GM23338 (cell line): Measurements from ENCODE around the gene MAVS. TPM values are rescaled to one million over a fixed set of nuclear protein-coding genes. Genes with fewer than 3 reads are reported as not detected.

Experiments
- ATAC-seq: fragments of 200-7000 bp; cut with Tn5 transposase; 3 replicates; pipeline ENCODE4 v1.9.1; 2020
- DNase-seq: peaks from one replicate; pipeline ENCODE4 v3.0.0-alpha.2; 2015; ENCODE audit warnings: low spot score
- H2AFZ ChIP-seq: fragments of 200-600 bp; sonication (generic); 2 replicates; pipeline ENCODE4 v1.8.0; 2016; ENCODE audit warnings: antibody characterized with exemption, mild to moderate bottlenecking, moderate library complexity
- H3F3A ChIP-seq: fragments of 200-600 bp; sonication (generic); replicated peaks from 2 replicates; pipeline ENCODE4 v1.8.0; 2017; ENCODE audit warnings: antibody characterized with exemption, mixed run types, low read depth
- H3K27ac ChIP-seq: fragments of 200-600 bp; sonication (generic); 2 replicates; pipeline ENCODE4 v1.6.1; 2016; ENCODE audit warnings: low read depth
- H3K27me3 ChIP-seq: fragments of 200-600 bp; sonication (generic); 2 replicates; pipeline ENCODE4 v1.8.0; 2016; ENCODE audit warnings: mild to moderate bottlenecking, mixed run types, moderate library complexity; ENCODE audit not compliant: insufficient read depth
- H3K36me3 ChIP-seq: fragments of 200-600 bp; sonication (generic); 2 replicates; pipeline ENCODE4 v1.8.0; 2016; ENCODE audit warnings: mild to moderate bottlenecking; ENCODE audit not compliant: insufficient read depth
- H3K4me1 ChIP-seq: fragments of 200-600 bp; sonication (generic); 2 replicates; pipeline ENCODE4 v1.8.0; 2016; ENCODE audit warnings: mild to moderate bottlenecking, moderate library complexity; ENCODE audit not compliant: insufficient read depth
- H3K4me2 ChIP-seq: fragments of 200-600 bp; sonication (generic); 2 replicates; pipeline ENCODE4 v1.7.1; 2017; ENCODE audit warnings: mixed run types
- H3K4me3 ChIP-seq: fragments of 200-600 bp; sonication (generic); 2 replicates; pipeline ENCODE4 v1.6.1; 2016; ENCODE audit warnings: mixed run types
- H3K79me2 ChIP-seq: fragments of 200-600 bp; sonication (generic); replicated peaks from 2 replicates; pipeline ENCODE4 v1.8.0; 2017; ENCODE audit warnings: mild to moderate bottlenecking; ENCODE audit not compliant: insufficient read depth
- H3K9me2 ChIP-seq: fragments of 200-600 bp; sonication (generic); 2 replicates; pipeline ENCODE4 v1.8.0; 2017; ENCODE audit not compliant: insufficient read depth
- H4K20me1 ChIP-seq: fragments of 200-600 bp; sonication (generic); replicated peaks from 2 replicates; pipeline ENCODE4 v1.8.0; 2017; ENCODE audit warnings: mild to moderate bottlenecking; ENCODE audit not compliant: insufficient read depth
- H3K27ac Mint-ChIP-seq: 2 replicates; pipeline ENCODE4 v1.8.0; 2020; ENCODE audit warnings: inconsistent platforms, mild to moderate bottlenecking, moderate library complexity, mixed read lengths
- H3K27me3 Mint-ChIP-seq: 3 replicates; pipeline ENCODE4 v1.8.0; 2022; ENCODE audit warnings: low read depth, mild to moderate bottlenecking, moderate library complexity, mixed read lengths, inconsistent platforms; ENCODE audit not compliant: insufficient read depth, poor library complexity
- H3K36me3 Mint-ChIP-seq: 3 replicates; pipeline ENCODE4 v1.8.0; 2021; ENCODE audit warnings: low read depth, mild to moderate bottlenecking, inconsistent platforms, moderate library complexity, mixed read lengths
- H3K4me1 Mint-ChIP-seq: 3 replicates; pipeline ENCODE4 v1.8.0; 2020; ENCODE audit warnings: mild to moderate bottlenecking, inconsistent platforms, mixed read lengths
- H3K4me3 Mint-ChIP-seq: 3 replicates; pipeline ENCODE4 v1.8.0; 2021; ENCODE audit warnings: moderate library complexity, mild to moderate bottlenecking, inconsistent platforms, mixed read lengths
- H3K9me3 Mint-ChIP-seq: 3 replicates; pipeline ENCODE4 v1.8.0; 2020; ENCODE audit warnings: moderate library complexity, mild to moderate bottlenecking, inconsistent platforms, mixed read lengths
- CREB1 ChIP-seq: fragments of 250-450 bp; sonication (Bioruptor Pico); IDR thresholded peaks from 2 replicates; pipeline ENCODE4 v1.5.0; 2020; ENCODE audit warnings: low read depth, mild to moderate bottlenecking, moderate library complexity
- EZH2 ChIP-seq: fragments of 200-600 bp; sonication (generic); IDR thresholded peaks from one replicate; pipeline ENCODE4 v1.8.0; 2017; ENCODE audit warnings: antibody characterized with exemption, mild to moderate bottlenecking, low read depth; ENCODE audit not compliant: unreplicated experiment
- EZH2phosphoT487 ChIP-seq: fragments of 200-600 bp; sonication (generic); IDR thresholded peaks from one replicate; pipeline ENCODE4 v1.8.1; 2018; ENCODE audit warnings: antibody characterized with exemption; ENCODE audit not compliant: unreplicated experiment
- JUNB ChIP-seq: IDR thresholded peaks from one replicate; pipeline ENCODE4 v1.6.1; 2016; ENCODE audit warnings: antibody characterized with exemption; ENCODE audit not compliant: unreplicated experiment
- NANOG ChIP-seq: IDR thresholded peaks from 2 replicates; pipeline ENCODE4 v1.6.1; 2016; ENCODE audit warnings: antibody characterized with exemption, borderline replicate concordance
- POLR2AphosphoS5 ChIP-seq: IDR thresholded peaks from 2 replicates; pipeline ENCODE4 v1.6.1; 2016; ENCODE audit warnings: antibody characterized with exemption, low read depth
- ZNF331 ChIP-seq: fragments of 250-450 bp; sonication (Bioruptor Pico); IDR thresholded peaks from 2 replicates; pipeline ENCODE4 v1.5.0; 2020; ENCODE audit warnings: low read depth, mild to moderate bottlenecking, moderate library complexity
- polyA plus RNA-seq: library from polyadenylated mRNA; unstranded; fragments of >200 nt; fragmentation: Nextera tagmentation; extraction: Ambion mirVana; gene quantifications from 2 replicates; pipeline ENCODE4 v1.2.1, GENCODE V29; 2016
- total RNA-seq: library from RNA; depleted of rRNA; stranded (reverse); fragments of >200 nt; shearing (Covaris generic); gene quantifications from 2 replicates; pipeline ENCODE4 v1.2.3, GENCODE V29; 2014
- TF ChIP-seq, protein P1 (sequence below): fragments of 250-450 bp; sonication (Bioruptor Pico); IDR thresholded peaks from 2 replicates; pipeline ENCODE4 v1.5.0; 2020; ENCODE audit warnings: mild to moderate bottlenecking, moderate library complexity
- TF ChIP-seq, protein P2 (sequence below): IDR thresholded peaks from one replicate; pipeline ENCODE4 v1.6.1; 2018; ENCODE audit warnings: antibody characterized with exemption; ENCODE audit not compliant: unreplicated experiment

The MAVS gene
- total and polyA plus RNA-seq, 2 experiments from 2014 or later: 5.2 to 21.8 TPM

DNA sequence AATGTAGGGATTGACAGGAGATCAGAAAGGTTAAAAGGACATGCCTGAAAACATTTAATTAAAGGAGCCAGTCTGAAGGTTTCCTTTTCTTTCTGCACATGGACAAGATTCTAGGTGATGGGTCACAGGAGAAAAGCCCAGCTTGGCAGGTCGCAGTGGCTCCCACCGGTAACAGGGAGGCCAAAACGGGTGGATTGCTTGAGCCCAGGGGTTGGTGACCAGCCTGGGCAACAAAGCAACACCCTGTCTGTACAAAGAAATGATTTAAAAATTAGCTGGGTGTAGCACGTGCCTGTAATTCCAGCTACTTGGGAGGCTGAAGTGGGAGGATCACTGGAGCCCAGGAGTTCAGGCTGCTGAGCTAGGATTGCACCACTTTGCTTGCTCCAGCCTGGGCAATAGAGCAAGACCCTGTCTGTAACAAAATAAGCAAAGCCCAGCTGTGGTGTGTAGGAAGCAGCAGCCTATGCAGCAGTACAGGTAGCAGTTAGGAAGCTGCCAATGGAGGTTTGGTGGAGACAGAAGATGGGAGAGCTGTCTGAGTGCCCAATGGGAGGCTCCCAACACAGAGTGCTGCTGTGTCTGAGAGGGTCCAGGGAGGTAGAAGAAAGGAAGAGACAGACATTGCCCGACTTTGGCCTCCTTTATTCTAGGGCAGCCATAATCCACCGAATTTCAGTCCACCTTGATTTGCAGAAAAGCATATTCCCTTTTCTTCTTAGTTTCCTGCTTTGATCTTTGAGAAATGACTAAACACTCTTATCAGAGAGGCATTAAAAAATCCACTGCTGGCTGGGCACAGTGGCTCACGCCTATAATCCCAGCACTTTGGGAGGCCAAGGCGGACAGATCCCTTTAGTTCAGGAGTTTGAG is 33.4 kb upstream of the MAVS start:
- Mint-ChIP-seq H3K36me3 (no peaks in the 10 kb centered on the region; the same call in 2 of the 3 replicates), H3K4me3 (no peak overlapping the region), H3K9me3 (no peaks in the 10 kb centered on the region; the same call in 2 of the 3 replicates), H3K27me3 (peaks cover 7% of the 10 kb centered on the region), H3K27ac (no peak overlapping the region), H3K4me1 (peaks cover 15% of the 10 kb centered on the region)
- H3K4me3 ChIP-seq: no peak overlapping the region
- no peaks in the 10 kb centered on the region for H3F3A ChIP-seq
- H3K4me2 ChIP-seq: no peak overlapping the region
- H2AFZ ChIP-seq: no peak overlapping the region
- H3K27me3 ChIP-seq: no peaks in the 10 kb centered on the region
- no peak for ATAC-seq
- no peak for TF ChIP-seq EZH2phosphoT487
- TF ChIP-seq, protein P1, sequence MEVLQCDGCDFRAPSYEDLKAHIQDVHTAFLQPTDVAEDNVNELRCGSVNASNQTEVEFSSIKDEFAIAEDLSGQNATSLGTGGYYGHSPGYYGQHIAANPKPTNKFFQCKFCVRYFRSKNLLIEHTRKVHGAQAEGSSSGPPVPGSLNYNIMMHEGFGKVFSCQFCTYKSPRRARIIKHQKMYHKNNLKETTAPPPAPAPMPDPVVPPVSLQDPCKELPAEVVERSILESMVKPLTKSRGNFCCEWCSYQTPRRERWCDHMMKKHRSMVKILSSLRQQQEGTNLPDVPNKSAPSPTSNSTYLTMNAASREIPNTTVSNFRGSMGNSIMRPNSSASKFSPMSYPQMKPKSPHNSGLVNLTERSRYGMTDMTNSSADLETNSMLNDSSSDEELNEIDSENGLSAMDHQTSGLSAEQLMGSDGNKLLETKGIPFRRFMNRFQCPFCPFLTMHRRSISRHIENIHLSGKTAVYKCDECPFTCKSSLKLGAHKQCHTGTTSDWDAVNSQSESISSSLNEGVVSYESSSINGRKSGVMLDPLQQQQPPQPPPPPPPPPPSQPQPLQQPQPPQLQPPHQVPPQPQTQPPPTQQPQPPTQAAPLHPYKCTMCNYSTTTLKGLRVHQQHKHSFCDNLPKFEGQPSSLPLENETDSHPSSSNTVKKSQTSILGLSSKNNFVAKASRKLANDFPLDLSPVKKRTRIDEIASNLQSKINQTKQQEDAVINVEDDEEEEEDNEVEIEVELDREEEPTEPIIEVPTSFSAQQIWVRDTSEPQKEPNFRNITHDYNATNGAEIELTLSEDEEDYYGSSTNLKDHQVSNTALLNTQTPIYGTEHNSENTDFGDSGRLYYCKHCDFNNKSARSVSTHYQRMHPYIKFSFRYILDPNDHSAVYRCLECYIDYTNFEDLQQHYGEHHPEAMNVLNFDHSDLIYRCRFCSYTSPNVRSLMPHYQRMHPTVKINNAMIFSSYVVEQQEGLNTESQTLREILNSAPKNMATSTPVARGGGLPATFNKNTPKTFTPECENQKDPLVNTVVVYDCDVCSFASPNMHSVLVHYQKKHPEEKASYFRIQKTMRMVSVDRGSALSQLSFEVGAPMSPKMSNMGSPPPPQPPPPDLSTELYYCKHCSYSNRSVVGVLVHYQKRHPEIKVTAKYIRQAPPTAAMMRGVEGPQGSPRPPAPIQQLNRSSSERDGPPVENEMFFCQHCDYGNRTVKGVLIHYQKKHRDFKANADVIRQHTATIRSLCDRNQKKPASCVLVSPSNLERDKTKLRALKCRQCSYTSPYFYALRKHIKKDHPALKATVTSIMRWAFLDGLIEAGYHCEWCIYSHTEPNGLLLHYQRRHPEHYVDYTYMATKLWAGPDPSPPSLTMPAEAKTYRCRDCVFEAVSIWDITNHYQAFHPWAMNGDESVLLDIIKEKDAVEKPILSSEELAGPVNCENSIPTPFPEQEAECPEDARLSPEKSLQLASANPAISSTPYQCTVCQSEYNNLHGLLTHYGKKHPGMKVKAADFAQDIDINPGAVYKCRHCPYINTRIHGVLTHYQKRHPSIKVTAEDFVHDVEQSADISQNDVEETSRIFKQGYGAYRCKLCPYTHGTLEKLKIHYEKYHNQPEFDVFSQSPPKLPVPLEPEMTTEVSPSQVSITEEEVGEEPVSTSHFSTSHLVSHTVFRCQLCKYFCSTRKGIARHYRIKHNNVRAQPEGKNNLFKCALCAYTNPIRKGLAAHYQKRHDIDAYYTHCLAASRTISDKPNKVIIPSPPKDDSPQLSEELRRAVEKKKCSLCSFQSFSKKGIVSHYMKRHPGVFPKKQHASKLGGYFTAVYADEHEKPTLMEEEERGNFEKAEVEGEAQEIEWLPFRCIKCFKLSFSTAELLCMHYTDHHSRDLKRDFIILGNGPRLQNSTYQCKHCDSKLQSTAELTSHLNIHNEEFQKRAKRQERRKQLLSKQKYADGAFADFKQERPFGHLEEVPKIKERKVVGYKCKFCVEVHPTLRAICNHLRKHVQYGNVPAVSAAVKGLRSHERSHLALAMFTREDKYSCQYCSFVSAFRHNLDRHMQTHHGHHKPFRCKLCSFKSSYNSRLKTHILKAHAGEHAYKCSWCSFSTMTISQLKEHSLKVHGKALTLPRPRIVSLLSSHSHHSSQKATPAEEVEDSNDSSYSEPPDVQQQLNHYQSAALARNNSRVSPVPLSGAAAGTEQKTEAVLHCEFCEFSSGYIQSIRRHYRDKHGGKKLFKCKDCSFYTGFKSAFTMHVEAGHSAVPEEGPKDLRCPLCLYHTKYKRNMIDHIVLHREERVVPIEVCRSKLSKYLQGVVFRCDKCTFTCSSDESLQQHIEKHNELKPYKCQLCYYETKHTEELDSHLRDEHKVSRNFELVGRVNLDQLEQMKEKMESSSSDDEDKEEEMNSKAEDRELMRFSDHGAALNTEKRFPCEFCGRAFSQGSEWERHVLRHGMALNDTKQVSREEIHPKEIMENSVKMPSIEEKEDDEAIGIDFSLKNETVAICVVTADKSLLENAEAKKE (CRISPR knock-in tag): no peak
- H3K79me2 ChIP-seq: no peaks in the 10 kb centered on the region
- no peaks in the 10 kb centered on the region for H3K36me3 ChIP-seq
- H4K20me1 ChIP-seq: no peaks in the 10 kb centered on the region
- peaks cover 12% of the 10 kb centered on the region for H3K4me1 ChIP-seq
- no peaks in the 10 kb centered on the region for H3K9me2 ChIP-seq
- no peak overlapping the region for H3K27ac ChIP-seq
- DNase-seq: no peak

DNA sequence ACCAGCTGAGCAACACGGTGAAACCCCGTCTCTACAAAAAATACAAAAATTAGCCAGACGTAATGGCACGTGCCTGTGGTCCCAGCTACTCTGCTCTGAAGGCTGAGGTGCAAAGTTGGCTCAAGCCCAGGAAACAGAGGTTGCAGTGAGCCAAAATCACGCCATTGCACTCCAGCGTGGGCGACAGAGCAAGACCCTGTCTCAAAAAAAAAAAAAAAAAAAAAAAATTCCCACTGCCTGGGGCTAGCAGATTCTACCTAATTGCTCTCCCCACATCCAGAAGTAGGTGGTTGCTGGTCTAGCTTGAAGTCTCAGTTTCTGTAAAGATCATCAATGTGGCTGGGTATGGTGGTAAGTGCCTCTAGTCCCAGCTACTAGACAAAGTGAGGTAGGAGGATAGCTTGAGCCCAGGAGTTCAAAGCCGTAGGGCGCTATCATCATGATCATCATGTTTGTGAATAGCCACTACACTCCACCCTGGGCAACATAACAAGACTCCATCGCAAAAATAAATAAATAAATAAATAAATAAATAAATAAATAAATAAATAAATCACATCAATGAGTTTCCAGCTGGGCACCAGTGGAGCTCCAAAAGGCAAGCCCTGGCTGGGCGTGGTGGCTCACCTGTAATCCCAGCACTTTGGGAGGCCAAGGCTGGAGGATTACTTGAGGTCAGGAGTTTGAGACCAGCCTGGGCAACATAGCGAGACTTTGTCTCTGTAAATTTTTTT is 32.6 kb upstream of the MAVS start:
- Histone ChIP-seq H3K27ac (no peak overlapping the region), H3K79me2 (no peaks in the 10 kb centered on the region), H3K4me2 (no peak overlapping the region), H3K4me3 (no peak overlapping the region), H2AFZ (no peak overlapping the region), H3K9me2 (no peaks in the 10 kb centered on the region), H3K36me3 (no peaks in the 10 kb centered on the region), H4K20me1 (no peaks in the 10 kb centered on the region), H3K27me3 (no peaks in the 10 kb centered on the region), H3F3A (no peaks in the 10 kb centered on the region; the same call in 1 of the 2 replicates), H3K4me1 (peaks cover 12% of the 10 kb centered on the region; the same call in 1 of the 2 replicates)
- Mint-ChIP-seq H3K9me3 (no peaks in the 10 kb centered on the region; the same call in 2 of the 3 replicates), H3K4me1 (peaks cover 14% of the 10 kb centered on the region), H3K27me3 (peaks cover 5% of the 10 kb centered on the region), H3K27ac (no peak overlapping the region), H3K36me3 (no peaks in the 10 kb centered on the region; the same call in 2 of the 3 replicates), H3K4me3 (no peak overlapping the region)
- DNase-seq (no peak), ATAC-seq (no peak)
- TF ChIP-seq EZH2 (no peak), ZNF331 (CRISPR knock-in tag) (no peak), JUNB (no peak), EZH2phosphoT487 (no peak), NANOG (no peak), CREB1 (CRISPR knock-in tag) (no peak), POLR2AphosphoS5 (no peak)
- TF ChIP-seq, protein P2, sequence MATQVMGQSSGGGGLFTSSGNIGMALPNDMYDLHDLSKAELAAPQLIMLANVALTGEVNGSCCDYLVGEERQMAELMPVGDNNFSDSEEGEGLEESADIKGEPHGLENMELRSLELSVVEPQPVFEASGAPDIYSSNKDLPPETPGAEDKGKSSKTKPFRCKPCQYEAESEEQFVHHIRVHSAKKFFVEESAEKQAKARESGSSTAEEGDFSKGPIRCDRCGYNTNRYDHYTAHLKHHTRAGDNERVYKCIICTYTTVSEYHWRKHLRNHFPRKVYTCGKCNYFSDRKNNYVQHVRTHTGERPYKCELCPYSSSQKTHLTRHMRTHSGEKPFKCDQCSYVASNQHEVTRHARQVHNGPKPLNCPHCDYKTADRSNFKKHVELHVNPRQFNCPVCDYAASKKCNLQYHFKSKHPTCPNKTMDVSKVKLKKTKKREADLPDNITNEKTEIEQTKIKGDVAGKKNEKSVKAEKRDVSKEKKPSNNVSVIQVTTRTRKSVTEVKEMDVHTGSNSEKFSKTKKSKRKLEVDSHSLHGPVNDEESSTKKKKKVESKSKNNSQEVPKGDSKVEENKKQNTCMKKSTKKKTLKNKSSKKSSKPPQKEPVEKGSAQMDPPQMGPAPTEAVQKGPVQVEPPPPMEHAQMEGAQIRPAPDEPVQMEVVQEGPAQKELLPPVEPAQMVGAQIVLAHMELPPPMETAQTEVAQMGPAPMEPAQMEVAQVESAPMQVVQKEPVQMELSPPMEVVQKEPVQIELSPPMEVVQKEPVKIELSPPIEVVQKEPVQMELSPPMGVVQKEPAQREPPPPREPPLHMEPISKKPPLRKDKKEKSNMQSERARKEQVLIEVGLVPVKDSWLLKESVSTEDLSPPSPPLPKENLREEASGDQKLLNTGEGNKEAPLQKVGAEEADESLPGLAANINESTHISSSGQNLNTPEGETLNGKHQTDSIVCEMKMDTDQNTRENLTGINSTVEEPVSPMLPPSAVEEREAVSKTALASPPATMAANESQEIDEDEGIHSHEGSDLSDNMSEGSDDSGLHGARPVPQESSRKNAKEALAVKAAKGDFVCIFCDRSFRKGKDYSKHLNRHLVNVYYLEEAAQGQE: no peak
